Measurements from ENCODE around the gene PDE6G.

DNA sequence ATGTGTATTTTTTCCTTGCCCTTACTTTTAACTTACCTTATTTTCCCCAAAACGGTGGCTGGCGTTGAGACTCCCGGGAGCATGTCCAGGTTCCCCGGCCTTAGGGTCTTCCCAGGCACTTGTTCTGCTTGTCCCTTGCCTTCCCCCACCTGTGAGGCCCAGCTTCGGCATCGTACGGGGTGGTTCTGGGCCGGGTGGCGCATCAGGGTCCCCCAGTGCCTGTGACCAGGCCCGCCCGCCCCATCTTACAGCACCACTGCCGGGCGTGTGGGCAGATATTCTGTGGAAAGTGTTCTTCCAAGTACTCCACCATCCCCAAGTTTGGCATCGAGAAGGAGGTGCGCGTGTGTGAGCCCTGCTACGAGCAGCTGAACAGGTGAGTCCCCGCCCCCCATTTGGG is 34.9 kb upstream of the PDE6G start:
- TF ChIP-seq, protein P1, sequence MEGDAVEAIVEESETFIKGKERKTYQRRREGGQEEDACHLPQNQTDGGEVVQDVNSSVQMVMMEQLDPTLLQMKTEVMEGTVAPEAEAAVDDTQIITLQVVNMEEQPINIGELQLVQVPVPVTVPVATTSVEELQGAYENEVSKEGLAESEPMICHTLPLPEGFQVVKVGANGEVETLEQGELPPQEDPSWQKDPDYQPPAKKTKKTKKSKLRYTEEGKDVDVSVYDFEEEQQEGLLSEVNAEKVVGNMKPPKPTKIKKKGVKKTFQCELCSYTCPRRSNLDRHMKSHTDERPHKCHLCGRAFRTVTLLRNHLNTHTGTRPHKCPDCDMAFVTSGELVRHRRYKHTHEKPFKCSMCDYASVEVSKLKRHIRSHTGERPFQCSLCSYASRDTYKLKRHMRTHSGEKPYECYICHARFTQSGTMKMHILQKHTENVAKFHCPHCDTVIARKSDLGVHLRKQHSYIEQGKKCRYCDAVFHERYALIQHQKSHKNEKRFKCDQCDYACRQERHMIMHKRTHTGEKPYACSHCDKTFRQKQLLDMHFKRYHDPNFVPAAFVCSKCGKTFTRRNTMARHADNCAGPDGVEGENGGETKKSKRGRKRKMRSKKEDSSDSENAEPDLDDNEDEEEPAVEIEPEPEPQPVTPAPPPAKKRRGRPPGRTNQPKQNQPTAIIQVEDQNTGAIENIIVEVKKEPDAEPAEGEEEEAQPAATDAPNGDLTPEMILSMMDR (IDR thresholded peaks at IDR 0.05), result no peak
- TF ChIP-seq POLR2A (IDR thresholded peaks at IDR 0.05), result no peak

All from heart left ventricle (tissue), 13 donors.